GM18873 (cell line): Measurements from ENCODE around the gene SLC5A1.

Source experiments
- ATAC-seq: cut with Tn5 transposase; IDR thresholded peaks from one replicate; pipeline ENCODE4 v1.9.1; 2021; ENCODE audit warnings: mild to moderate bottlenecking, moderate library complexity, moderate number of reproducible peaks; ENCODE audit not compliant: unreplicated experiment, low FRiP score

Gene SLC5A1

GRCh38 chr22:32042924-32043323 lies at the start of gene SLC5A1:
SLC5A1 (plus strand) TSS chr22:32043261; CDS start chr22:32043282, 21 bp downstream.
- no peak for ATAC-seq

- no peak for ATAC-seq
Observed at GRCh38 chr22:31995046-31995445, 48.0 kb upstream of the SLC5A1 start.

GRCh38 chr22:31995807-31996206 lies 47.3 kb upstream of the SLC5A1 start:
- ATAC-seq = no peak

- no peak for ATAC-seq
Observed at GRCh38 chr22:31998784-31999385, 44.2 kb upstream of the SLC5A1 start.

DNA sequence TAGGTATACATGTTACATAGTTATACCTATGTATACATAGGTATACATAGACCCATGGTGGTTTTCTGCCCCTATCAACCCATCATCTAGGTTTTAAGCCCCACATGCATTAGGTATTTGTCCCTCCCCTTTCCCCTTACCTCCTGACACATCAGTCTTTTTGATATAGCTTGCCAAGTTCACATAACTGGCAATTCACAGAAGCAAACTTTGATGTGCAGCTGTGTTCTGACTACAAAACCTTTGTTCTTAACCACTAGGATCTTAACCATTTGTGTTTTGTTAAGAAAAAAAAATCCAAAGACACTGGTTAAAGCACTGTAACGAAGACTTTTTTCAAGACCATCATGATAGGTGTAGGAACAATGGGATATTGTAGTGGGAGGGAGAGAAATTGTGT lies 42.9 kb upstream of the SLC5A1 start:
- no peak for ATAC-seq

DNA sequence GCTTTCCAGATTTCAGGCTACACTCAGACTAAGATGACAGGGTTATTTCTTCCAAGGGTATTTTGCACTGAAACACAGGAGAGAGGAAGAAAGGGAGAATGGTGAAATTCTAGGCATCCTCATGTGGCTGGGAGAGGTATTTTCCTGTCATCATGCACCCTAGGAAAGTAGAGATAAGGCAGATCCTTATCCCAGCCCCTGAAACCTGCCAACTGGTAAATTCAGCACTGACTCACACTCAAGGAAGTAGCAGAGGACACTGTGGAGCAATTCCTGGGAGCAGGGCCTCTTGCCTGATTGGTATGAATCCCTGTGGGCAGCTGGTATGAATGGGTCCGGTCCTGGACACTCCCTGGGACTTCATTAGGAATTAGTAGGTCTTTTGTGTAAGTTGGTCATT lies 37.6 kb upstream of the SLC5A1 start:
- no peak for ATAC-seq

- ATAC-seq = no peak
Observed at GRCh38 chr22:32013200-32013599, 29.9 kb upstream of the SLC5A1 start.

- no peak for ATAC-seq
Observed at GRCh38 chr22:32016081-32016480, 27.0 kb upstream of the SLC5A1 start.

DNA sequence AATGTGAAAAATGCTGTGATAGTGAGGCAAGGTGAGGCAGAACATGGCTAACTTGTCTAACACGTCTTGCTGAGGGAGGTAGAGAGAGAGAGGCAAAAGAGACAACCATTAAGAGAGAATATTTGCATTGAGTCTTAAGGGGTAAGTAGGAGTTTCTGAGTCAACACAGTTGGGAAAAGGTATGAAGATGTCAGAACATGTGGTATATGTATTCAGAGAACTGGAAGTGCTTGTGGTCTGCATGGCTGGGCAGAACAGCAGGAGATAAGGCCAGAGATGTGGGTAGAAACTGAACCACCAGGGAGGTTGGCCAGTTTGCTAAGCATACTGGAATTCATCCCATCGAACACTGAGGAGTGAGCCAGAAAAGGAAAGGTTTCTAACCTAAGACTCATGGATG lies 25.0 kb upstream of the SLC5A1 start:
- ATAC-seq = no peak

- ATAC-seq = no peak
Observed at GRCh38 chr22:32020117-32020516, 22.9 kb upstream of the SLC5A1 start.

DNA sequence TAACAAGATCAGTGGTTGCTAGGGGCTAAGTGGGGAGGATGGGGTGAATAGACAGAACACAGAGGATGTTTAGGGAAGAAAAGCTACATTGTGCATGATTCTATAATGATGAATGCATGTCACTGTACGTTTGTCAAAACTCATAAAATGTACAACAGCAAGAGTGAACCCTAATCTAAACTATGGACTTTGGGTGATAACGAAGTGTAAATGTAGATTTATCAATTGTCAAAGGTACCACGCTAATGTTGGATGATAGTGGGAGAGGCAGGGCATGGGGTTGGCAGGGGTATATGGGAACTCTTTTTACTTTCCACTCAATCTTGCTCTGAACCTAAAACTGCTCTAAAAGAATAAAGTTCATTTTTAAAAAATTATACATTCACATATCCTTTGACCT lies 21.3 kb upstream of the SLC5A1 start:
- ATAC-seq = no peak

GRCh38 chr22:32023251-32023827 lies 19.7 kb upstream of the SLC5A1 start:
- no peak for ATAC-seq

DNA sequence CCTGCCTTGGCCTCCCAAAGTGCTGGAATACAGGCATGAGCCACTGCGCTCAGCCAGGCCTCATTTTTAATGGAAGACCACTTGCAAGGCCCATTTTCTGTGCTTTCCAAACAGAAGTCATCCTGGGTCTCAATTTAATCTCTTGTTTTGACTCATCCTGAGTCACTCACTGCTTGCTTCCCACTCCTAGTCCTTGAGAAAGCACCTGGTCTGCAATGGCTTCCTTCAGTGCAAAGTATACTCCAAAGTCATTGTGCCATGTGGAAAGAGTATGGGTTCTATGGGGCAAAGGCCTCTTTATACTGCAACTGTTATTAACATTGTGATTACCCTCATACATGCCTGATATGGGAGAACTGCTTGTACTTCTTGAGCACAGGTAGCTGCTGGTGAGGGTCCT lies 18.3 kb upstream of the SLC5A1 start:
- ATAC-seq = no peak

DNA sequence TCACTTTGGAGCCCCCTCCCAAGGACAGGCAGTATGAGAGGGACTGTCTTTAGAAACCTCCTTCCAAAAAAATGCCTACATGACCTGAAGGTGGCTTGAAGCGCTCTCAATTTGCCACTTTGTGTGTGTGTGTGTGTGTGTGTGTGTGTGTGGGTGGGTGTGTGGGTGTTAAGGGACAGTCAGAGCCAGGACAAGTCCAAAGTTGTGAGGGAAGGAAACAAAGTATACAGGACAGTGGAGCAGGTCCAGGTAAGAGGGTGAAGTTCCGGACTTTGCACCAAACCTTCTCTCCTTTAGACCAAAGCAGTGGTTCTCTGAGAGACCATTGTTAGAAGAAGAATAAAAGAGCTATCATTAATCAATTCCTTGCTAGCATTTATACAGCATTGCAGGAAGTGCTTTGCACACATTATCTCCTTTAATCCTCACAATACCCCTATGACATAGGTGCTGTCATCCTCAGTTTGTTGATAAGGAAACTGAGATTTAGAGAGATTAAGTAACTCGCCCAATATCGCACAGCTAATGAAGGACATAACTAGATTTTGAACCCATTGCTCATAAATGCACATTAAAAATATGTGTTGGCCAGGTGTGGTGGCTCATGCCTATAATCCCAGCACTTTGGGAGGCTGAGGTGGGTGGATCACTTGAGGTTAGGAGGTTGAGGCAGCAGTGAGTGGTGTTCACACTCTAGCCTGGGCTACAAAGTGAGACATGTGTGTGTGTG lies 12.4 kb upstream of the SLC5A1 start:
- no peak for ATAC-seq

- ATAC-seq = no peak
Observed at GRCh38 chr22:32031466-32031865, 11.6 kb upstream of the SLC5A1 start.

DNA sequence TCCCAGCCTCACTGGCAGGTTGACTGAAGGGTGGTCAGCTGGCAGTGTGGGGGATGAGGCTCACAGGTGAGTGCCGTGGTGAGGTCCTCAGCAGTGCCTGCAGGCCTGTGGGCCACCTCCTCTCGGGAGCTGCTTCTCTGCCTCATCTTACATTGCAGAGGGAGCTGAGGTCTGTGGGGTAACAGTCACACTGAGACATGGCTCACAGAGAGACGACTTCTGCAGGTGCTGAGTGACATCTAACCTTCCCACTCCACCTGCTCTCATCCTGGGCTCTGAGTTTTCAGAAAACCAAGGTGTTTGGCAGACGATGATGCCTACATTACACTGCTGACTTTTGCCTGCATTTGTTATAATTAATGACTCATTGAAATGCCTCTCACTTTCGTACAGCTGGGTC lies 8.8 kb upstream of the SLC5A1 start:
- no peak for ATAC-seq

DNA sequence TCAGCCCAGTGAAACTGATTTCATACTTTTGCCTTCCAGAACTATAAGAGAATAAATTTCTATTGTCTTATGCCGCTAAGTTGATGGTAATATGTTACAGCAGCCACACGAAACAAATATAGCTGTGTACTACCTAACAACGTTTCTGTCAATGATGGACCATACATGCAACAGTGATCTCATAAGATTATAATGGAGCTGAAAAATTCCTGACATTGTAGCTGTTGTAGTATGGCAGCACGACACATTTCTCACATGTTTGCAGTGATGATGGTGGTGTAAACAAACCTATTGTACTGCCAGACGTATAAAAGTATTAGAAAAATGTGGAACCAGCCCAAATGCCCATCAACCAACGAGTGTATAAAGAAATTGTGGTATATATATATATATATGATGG lies 5.8 kb upstream of the SLC5A1 start:
- ATAC-seq = no peak

DNA sequence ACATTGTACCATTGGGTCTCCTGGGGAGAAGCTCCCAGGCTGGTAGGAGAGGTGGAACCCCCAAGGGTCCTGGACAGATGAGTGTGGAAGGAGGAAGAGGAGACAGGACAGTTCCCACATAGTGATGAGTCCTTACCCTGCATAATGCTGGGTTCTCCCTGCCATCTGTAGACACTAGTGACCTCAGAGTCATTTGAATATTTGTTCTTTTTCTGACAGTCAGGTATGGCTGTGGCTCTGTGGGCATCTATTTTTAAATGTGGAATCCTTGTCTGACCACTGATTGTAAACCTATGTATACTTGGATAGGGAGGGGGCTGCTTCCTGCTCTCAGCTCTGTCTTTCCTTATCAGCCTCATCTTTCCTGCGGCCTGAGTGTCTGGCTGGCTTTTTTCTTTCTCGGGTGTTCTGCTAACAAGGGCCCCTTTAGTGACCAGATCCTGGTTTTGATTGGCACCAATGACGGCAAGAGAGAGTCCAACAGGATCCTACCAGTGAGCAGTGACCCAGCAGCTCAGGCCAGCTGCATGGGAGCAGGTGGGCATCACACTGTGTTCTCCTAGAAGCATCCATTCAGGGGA lies 2.6 kb upstream of the SLC5A1 start:
- no peak for ATAC-seq

- ATAC-seq = no peak
Observed at GRCh38 chr22:32043391-32043790, 330 bp downstream of the SLC5A1 start.

DNA sequence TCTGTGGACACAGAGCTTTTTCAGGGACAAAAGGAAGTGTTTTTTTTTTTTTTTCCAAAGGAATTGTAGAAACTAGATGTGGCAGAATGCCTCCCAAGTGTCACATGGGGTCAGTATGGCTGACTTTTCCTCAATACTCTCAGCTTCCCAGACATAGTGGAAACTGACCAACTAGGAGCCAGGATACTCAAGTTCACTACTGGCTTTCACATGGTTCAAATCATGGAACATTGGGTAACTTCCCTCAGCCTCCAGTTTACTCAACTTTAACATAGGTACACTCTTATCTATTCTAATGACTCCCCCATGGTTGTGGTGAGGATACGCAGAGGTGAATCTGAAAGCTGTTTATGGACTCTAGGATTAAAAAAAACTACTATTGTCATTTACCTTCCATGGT lies 1.4 kb downstream of the SLC5A1 start:
- ATAC-seq = no peak

- ATAC-seq = no peak
Observed at GRCh38 chr22:32044913-32045312, 1.9 kb downstream of the SLC5A1 start.

DNA sequence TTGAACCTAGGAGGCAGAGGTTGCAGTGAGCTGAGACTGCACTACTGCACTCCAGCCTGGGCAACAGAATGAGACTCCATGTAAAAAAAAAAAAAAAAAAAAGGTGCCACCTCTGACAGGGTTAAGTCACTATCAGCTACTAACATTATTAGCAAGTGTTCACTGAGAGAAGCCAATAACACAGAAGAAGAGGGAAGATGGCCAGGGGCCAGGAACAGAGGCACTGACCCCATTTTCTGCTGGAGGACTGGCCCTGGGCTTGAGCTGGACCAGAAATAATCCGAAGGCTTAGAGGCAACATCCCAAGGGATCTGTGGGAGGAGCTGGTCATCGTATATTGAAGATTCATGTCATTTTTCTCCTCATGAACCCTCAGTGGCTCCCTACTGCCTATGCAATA lies 5.0 kb downstream of the SLC5A1 start:
- no peak for ATAC-seq
